HK-2 (cell line): Measurements from ENCODE around the gene SOBP.

Experiments used
- DNase-seq: peaks from one replicate; pipeline ENCODE4 v3.0.0-alpha.2; 2018; ENCODE audit not compliant: unreplicated experiment

The SOBP gene

DNA sequence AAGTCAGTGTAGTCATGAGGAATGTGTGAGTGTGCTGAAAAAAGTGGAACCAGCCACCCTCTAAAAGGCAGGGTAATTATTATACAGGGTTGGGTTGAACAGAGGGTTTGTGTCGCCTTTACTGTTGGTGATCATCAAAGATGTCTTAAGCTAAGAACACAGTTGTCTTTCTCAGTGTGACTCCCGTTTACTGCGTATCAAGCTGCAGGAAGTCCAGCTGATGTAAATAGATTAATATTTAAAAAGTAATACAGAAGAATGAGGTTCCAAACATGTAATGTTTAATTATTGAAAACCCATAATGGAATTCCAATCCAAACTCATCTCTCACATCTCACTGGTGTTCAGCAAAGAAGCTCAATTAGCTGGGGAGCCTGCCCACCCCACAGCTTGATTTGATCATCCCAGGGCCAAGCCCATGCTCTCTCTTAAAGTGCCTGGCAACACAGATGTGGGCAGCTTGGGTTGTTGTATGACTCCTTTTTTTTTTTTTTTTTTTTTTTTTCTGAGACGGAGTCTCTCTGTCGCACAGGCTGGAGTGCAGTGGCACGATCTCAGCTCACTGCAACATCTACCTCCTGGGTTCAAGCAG lies 127.5 kb downstream of the SOBP start:
- no peak for DNase-seq

DNA sequence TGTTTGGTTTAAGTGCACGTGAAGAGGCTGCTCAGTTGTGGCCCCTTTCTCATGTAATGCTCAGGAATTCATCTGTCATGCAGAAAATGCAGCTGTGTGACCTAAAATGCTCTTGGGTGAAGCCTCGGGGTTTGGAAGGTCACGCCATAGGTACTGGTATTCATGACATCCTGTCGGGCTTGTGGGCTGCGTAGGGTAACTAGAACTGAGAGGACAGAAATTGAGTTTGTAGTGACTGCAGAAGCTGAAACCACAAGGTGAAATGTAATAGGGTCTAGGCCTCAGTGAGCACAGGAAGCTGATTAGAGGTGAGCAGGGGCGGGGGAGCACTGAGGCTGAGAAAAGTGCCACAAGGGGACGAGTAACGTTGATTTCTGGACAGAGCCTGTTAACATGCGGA lies 128.8 kb downstream of the SOBP start:
- DNase-seq = no peak

DNA sequence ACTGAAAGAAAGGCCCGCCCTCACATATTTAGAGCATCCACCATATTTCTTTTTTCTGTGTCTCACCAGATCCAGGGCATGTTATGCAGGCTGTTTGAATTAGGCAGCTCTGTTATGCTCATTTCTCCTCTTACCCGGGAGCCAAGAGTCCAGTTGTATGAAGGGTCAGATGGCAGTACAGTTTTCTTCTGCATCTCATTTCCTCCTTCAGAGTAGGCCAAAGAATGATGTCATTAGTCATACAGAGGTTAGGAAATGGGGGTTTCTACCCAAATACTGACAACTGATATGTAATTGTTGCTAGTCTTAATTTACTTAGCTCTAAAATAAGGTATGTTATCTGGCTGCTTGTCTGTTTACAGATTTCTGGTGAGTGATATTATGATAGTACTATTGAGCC lies 130.8 kb downstream of the SOBP start:
- no peak for DNase-seq

DNA sequence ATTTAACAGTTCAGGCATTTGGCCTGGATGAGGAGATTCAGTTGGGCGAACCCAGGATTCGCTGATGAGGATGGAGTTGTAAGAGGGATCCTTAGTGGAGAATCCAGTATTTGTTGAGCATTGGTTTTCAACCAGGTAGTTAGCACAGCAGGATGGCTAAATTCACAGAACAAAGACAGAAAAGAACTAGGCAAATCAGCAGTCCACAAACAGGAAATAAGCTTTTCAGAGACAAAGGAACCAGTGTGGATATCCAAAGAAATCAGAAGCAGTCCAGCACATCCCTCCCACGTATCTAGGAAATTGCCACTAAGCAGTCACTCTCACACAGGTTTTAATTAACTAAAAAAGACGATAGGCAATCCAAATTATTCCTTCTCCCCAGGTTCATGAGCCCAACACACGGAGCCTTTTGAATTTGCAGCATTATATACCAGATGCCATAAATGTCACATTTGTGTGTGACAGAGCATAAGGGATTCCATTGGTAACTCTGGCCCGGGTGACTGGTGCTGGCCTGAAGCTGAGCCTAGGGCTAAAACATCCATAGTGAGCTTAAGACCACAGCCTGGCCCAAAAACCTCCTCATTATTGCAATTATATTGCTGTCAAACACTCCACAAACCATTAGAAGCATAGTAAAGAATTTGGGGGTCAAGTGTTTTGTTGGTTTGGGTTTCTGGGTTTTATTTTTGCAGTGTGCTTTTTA lies 131.5 kb downstream of the SOBP start:
- DNase-seq = no peak

DNA sequence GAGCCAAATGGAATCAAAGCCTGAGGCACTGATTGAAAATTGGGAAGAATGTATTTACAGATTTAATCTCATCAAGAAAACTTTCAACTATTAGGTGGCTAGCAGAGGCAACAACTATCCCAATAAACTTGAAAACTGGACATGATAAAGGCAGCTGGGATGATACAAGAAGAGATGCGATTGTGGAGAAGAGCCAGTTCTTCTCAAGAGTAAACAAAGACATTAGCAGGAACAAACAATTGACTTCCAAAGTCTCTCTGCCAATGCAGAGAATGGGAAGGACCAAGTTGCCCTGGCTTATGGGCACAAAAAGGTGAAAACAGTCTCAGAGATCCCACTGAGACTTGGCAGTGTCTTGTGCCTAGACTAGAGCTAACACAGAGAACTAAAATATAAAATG lies 132.4 kb downstream of the SOBP start:
- no peak for DNase-seq

DNA sequence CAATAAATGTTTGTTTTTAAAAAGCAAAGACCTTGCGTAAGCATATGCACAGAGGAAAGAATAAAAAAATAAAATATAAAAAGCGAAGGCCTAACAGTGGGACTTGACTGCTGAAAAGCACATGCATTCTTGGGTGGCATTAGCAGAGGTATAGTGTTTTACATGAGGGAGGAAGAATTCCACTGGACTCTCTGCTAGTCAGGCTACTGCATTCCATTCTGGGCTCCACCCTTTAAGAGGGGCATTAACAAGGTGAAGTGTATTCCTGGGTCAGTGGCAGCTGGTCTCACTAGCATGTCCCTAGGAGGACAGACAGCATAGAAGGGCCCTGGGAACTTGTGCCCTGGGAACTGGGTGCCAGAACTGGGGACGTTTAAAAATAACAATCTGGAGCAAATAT lies 134.1 kb downstream of the SOBP start:
- DNase-seq = no peak

DNA sequence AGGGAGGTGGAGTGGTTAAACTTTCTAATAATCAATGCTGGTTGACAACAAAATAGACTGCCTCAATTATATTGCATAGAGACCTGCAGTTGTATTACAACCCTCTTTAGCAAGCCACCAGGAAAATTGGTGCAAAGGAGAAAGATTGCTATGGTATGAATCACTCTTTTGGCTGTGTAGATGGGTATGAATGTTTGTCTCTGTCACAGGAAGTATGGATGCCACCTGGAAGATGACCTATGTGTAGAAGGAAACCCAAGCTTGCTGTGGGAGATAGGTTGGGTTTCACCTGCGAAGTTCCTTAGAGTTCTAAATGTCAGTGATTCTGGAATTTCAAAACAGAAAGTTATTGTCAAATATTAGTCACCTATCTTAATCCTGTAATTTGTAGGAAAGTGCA lies 134.6 kb downstream of the SOBP start:
- no peak for DNase-seq

DNA sequence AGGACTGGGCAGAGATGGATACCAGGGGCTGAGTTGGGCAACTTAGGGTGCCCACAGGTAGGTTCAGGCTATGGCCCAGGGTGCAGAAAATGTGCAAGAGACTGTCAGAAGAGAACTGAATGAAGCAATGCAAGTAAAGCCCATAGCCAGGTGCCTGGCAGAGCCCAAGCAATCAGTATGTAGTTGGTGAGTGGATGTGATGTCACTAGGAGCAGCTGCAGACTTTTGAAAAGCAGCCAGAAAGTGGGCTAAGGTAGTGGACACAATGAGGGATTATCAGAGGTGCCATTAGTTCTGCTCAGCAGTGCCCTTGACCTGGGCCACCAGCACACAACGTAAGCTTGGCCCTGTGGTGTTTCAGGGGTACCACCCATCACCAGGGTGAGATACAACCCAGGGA lies 135.3 kb downstream of the SOBP start:
- no peak for DNase-seq

DNA sequence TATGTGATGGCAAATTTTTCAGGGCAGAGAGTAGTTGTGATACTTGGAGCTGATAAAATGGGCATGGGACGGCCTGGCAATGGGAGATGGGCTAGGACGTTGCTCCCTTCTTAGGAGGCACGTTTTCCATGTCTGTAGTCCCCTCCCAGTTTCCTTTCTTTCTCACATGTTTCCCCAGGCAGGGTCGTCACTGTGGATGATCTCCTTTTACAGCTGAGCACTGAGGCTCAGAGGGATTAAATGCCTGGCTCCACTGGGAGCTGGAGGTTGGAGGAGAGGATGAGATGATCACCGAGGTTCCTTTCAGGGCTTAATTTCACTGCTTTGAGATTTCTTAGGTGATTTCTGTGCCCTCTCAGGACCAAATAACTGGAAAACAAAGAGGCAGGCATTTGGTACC lies 136.7 kb downstream of the SOBP start:
- no peak for DNase-seq

DNA sequence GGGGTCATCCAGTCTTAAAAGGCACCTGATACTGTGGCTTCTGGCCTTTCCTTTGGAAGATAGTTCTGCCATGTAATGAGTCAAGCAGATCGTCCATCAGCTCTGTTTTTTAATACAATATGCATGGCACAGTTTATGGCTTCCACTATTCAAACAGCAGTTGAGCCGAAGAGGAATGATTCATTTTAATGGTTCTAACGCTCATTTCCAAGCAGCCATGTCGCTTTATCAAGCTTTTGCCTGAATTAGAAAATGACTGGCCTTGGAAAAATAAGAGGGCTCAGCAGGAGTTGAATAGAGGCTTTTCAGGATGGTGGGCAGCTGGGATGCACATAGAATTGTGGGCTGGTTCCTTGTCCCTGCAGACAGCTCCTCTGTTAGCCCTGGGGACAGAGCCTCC lies 138.1 kb downstream of the SOBP start:
- DNase-seq = no peak

DNA sequence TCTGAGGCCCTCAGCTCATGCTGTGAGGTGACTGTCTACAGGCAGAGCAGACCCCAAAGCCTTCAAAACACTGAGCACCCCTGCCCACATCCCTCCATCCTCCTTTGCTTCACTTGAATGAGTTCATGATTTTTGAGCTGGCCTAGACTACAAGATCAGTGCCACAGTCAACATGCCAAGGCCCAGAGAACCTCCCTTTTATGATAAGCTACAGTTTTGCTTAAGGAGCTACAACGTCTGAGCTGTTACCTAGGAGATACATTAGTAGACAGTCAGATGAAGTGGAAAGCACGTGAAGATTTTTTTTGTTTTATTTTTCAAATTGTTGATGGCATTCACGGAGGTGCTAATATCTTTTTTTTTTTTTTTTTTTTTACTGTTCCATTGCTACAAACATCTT lies 139.0 kb downstream of the SOBP start:
- DNase-seq = no peak

DNA sequence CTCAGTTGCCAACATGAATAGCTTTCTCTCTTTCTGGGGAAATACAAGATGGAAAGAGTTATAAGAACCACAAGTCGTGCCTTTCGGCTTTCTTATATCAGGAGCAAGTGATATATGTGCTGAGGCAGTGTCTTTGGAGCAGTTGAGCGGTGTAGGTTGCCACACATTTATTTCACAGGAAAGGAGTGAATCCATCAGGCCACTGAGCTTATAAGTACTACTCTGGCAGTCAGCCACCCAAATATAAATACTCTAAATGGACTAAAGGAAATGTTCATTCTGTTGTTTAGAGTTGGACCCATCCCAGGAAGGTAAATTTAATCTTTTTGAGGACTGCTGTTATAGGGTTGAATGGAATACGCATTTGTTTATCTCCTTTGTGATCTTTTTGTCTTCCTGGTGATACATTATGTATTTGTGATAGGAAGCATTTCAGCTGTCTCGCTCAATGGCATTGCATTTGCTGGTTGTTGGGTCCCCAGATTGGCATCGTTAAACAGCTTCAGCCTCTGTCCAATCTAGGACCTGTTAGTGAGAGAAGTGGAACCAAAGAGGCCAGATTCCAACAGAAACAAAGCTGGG lies 139.7 kb downstream of the SOBP start:
- no peak for DNase-seq

DNA sequence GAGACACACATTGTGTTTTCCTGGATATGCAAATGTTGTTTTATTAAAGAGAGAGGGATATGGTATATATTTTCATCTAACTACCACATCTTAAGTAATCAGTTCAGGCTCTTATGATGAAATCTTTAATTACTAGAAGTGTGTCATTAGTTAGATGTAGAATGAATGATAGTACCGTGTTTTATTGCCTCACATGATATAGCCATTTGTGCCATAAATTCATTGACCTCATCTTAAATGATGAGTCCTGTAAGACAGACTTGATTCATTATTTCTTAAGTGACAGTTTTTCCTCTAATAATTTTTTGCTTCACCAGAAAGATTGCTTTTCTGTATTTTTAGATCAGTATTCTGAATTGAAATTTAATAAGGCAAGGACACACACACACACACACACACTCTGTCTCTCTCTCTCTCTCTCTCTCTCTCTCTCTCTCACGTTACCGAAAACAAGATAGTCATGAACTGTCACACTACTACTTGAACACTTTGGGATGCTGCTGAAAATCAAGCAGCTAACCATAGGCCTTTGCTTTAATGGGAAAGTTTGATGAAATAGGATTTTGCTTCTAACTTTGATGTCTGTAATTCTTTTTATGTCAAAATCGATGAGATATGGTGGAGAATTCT lies 140.5 kb downstream of the SOBP start:
- DNase-seq = no peak

DNA sequence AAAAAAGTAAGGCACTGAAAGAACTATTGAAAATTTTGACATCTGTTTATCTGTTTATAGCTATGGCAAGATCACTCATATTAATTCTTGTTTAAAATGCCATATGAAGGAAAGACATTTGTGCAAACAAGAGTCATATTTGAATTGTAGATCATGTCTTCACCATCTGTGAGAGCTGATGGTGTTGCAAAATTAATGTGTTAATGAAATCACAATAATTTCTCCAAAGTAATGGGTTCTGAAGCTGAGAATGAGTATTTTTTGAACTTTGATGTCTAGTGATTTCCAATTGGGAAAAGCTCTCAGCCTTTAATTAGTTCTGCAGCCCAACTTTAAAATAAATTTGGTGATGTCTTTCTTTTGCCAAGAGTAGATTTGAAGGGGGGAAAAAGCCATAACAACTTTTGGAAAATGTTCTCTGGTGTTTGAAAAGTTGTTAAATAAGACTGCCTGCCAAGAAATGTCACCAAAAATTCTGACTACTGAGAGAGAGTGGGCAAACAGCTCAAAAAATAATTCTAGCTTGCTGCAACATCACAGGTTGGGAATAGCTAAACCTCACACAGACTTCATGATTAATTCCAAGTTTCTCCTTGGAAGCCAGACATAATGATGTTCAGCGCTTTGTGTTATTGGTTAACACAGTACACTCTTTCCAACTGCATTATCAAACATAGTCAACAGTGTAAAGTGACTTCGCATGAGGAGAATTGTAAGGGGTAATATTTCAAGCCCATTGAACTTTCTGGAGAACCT lies 142.6 kb downstream of the SOBP start:
- DNase-seq = no peak

DNA sequence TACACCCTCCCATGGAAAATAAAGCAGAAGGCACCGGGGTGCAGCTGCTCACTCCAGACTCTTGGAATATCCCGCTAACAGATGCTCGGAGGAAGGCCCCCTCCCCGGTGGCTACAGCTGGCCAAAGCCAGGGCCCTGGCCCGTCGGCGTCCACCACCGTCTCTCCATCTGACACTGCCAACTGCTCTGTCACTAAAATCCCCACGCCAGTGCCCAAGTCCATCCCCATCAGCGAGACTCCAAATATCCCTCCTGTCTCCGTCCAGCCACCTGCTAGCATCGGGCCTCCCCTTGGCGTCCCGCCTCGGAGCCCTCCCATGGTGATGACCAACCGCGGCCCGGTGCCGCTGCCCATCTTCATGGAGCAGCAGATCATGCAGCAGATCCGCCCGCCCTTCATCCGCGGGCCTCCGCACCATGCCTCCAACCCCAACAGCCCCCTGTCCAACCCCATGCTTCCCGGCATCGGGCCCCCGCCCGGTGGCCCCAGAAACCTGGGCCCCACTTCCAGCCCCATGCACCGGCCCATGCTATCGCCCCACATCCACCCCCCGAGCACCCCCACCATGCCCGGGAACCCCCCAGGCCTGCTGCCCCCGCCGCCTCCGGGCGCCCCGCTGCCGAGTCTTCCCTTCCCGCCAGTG lies 143.9 kb downstream of the SOBP start:
- no peak for DNase-seq

DNA sequence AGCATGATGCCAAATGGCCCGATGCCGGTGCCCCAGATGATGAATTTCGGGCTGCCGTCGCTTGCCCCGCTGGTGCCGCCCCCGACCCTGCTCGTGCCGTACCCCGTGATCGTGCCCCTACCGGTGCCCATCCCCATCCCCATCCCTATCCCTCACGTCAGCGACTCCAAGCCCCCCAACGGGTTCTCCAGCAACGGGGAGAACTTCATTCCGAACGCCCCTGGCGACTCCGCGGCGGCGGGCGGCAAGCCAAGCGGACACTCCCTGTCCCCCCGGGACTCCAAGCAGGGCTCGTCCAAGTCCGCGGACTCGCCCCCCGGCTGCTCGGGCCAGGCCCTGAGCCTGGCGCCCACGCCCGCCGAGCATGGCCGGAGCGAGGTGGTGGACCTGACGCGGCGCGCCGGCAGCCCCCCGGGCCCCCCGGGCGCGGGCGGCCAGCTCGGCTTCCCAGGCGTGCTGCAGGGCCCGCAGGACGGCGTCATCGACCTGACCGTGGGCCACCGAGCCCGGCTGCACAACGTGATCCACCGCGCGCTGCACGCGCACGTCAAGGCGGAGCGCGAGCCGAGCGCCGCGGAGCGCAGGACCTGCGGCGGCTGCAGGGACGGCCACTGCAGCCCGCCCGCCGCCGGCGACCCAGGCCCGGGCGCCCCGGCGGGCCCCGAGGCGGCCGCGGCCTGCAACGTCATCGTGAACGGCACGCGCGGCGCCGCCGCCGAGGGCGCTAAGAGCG lies 144.6 kb downstream of the SOBP start:
- DNase-seq = no peak

DNA sequence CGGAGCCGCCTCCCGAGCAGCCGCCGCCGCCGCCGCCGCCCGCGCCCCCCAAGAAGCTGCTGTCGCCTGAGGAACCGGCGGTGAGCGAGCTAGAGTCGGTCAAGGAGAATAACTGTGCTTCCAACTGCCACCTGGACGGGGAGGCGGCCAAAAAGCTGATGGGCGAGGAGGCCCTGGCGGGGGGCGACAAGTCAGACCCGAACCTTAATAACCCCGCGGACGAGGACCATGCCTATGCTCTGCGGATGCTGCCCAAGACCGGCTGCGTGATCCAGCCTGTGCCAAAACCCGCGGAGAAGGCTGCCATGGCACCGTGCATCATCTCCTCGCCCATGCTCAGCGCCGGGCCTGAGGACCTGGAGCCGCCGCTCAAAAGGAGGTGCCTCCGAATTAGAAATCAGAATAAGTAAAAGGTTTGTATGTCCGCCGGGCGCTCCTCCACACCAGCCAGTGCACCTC lies 145.2 kb downstream of the SOBP start:
- DNase-seq = no peak

DNA sequence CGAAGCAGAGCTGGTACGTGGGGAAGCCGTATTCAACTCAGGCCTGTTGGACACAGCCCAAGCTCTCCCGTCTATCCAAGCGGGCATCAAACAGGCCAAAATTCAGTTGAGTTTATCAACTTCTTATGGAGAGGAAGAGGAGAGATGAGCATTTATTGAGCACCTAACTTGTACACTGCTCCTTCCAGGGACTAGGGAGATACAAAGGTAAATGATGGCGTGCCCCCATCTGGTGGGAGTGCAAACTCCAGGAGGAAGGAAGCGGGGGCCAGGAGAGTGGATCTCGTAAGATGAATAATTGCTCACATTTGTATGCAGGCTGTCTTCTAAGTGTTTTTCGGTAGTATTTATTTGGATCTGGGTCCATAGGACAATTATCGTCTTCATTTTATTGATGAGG lies 146.6 kb downstream of the SOBP start:
- no peak for DNase-seq

DNA sequence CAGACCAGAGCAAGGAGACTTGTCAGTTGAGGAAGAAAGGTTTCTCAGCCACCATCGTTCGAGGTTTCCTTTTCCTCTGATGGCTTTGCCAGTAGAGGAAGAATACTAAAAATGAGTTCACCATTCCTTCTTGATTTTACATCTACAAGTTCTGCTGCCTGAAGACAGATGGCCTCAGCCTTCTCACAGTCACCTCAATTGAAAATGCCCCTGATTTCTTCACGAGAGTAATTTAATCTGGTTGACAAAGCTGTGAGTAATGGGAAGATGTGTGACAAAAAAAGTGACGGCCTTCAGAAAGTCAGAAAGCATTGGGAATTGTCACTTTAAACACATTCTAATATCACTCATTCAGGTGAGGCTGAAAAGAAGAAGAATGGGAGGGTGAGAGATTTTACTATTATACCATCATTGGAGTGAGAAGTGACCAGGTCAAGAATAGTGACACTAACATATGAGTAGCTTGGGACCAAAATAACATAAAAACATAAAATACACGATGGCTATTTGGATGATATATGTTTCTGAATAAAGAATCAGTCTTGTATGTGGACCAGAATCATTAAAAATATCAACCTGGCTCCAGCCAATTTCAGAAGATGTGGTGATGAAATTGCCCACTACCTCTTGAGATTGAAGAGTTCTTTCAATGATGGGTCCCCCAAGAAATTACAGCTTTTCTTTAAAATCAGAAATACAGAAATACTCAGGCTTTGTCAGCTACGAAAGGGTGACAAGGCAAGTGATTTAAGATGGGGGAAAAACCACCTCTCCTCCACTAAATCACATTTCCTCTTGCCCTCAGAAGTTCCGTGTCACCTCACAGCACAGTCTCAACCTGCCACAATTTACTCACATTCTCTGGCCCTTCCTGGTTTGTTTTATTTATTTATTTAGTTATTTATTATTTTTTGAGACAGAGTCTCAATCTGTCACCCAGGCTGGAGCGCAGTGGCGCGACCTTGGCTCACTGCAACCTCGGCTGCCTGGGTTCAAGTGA lies 147.7 kb downstream of the SOBP start:
- no peak for DNase-seq

DNA sequence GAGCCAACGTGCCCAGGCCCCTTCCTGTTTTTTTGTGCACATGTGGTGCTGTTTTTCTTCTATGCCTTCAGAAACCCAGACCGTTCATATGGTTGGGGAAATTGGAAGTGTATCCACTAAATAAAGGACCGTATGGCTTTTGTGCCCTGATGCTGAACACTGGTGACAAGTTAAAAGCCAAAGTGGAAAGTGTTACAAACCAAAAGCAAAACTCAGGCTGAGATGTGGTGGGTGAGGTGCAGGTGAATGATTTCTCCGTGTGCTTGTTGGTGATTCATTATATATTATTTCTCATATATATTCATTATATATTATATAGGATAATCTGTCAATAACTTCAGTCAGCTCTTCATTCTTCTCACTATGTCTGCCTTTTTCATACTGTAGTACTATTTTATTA lies 148.6 kb downstream of the SOBP start:
- no peak for DNase-seq
